Measurements from ENCODE around the gene IL16.

GRCh38 chr15:81225161-81225671 is 28.5 kb downstream of the IL16 start:
- no peak for TF ChIP-seq POLR2AphosphoS5 (IDR thresholded peaks at IDR 0.05; ENCODE audit: low read depth)
- TF ChIP-seq CTCF (IDR thresholded peaks at IDR 0.05; ENCODE audit: insufficient read depth, low read length) = no peak
- no peak for TF ChIP-seq REST (IDR thresholded peaks at IDR 0.05; ENCODE audit: insufficient replicate concordance, low read depth)
- no peak for TF ChIP-seq GABPA (IDR thresholded peaks at IDR 0.05; ENCODE audit: low read depth)
- TF ChIP-seq SPI1 (IDR thresholded peaks at IDR 0.05; ENCODE audit: borderline replicate concordance, low read depth) = peak; percentile 33; the same call in 1 of the 2 replicates

All from HL-60 (cell line).